HepG2 (cell line): ENCODE results near the gene PCED1B. TPM values are rescaled to one million over a fixed set of nuclear protein-coding genes. Genes with fewer than 3 reads are reported as not detected.

Source experiments
- KLF11 ChIP-seq: IDR thresholded peaks from 2 replicates; pipeline ENCODE4 v1.6.1; 2016; ENCODE audit warnings: missing compliant biosample characterization
- KMT2A ChIP-seq: sonication (generic); formaldehyde crosslinking; IDR thresholded peaks from 2 replicates; pipeline ENCODE4 v1.4.0; 2020; ENCODE audit warnings: missing genetic modification reagents
- MED13 ChIP-seq: sonication (generic); formaldehyde crosslinking; IDR thresholded peaks from 2 replicates; pipeline ENCODE4 v1.5.0; 2020; ENCODE audit warnings: missing genetic modification reagents
- PRDM10 ChIP-seq: sonication (generic); formaldehyde crosslinking; IDR thresholded peaks from 2 replicates; pipeline ENCODE4 v1.4.0; 2020; ENCODE audit warnings: low read depth, missing genetic modification reagents
- ZHX1 ChIP-seq: sonication (generic); formaldehyde crosslinking; IDR thresholded peaks from 2 replicates; pipeline ENCODE4 v1.8.1; 2022; ENCODE audit warnings: low read depth, mild to moderate bottlenecking, missing genetic modification reagents
- ZNF431 ChIP-seq: sonication (generic); formaldehyde crosslinking; IDR thresholded peaks from 2 replicates; pipeline ENCODE4 v1.9.0; 2022; ENCODE audit warnings: missing genetic modification reagents, low read depth, mild to moderate bottlenecking, borderline replicate concordance
- ZNF597 ChIP-seq: sonication (generic); formaldehyde crosslinking; IDR thresholded peaks from 2 replicates; pipeline ENCODE4 v1.5.0; 2020; ENCODE audit warnings: missing genetic modification reagents
- ZNF775 ChIP-seq: sonication (generic); formaldehyde crosslinking; IDR thresholded peaks from 2 replicates; pipeline ENCODE4 v1.4.0; 2020; ENCODE audit warnings: missing genetic modification reagents, mild to moderate bottlenecking, moderate library complexity, borderline replicate concordance
- polyA plus RNA-seq, 8 experiments: library from polyadenylated mRNA; depleted of rRNA in 3 of 8; stranded (reverse) in 7 of 8; unstranded in 1 of 8; fragments of >200 nt; fragmentation: Illumina TruSeq in 4 of 8; extraction: Trizol in 4 of 8; gene quantifications; 2 replicates each; pipeline versions ENCODE4 v1.2.1 to v1.2.3, GENCODE V29; 2011 to 2016; ENCODE audit warnings: low read depth in 4 of 8, missing spikeins in 1 of 8, mixed read lengths in 1 of 8; ENCODE audit not compliant: insufficient read depth in 1 of 8
- total RNA-seq, 5 experiments: library from RNA; depleted of rRNA; stranded (reverse); fragments of >200 nt; fragmentation: Illumina TruSeq; extraction: Trizol; gene quantifications; 2 replicates each; pipeline ENCODE4 v1.2.3, GENCODE V29; 2016; ENCODE audit warnings: low read depth in 1 of 5

Gene PCED1B
- total and polyA plus RNA-seq, 2 of the 13 experiments (the other 11 are each of a cell fraction or from before 2014, with no cell fraction given): 0.11 to 0.37 TPM

- TF ChIP-seq PRDM10 (CRISPR knock-in tag) (no peak), ZNF775 (CRISPR knock-in tag) (no peak), KMT2A (CRISPR knock-in tag) (no peak), ZHX1 (CRISPR knock-in tag) (no peak), ZNF597 (CRISPR knock-in tag) (no peak), ZNF431 (CRISPR knock-in tag) (no peak), KLF11 (no peak), MED13 (CRISPR knock-in tag) (no peak)
Measured at GRCh38 chr12:47087088-47087688, 7.8 kb downstream of the PCED1B start (continued).
